ENCODE measurements around the gene PIK3C3.

Gene PIK3C3

GRCh38 chr18:41992703-41993102 is 37.7 kb downstream of the PIK3C3 start:
- Histone ChIP-seq H3K36me3 (ENCODE audit: control insufficient read depth in 2 of 2, insufficient read depth in 1 of 2, low read length in 2 of 2) (peaks cover 30 to 37% of the 10 kb centered on the region in 2 experiments), H3K27ac (ENCODE audit: extremely low read depth, low read depth, low read length) (no peak overlapping the region), H3K9me3 (ENCODE audit: control insufficient read depth, insufficient read depth, low read depth, low read length) (no peaks in the 10 kb centered on the region), H3K4me3 (ENCODE audit: low read depth, low read length) (no peak overlapping the region), H3K4me1 (ENCODE audit: control insufficient read depth, insufficient read depth, low read length) (peaks cover 4% of the 10 kb centered on the region; the same call in 1 of the 2 replicates)
- TF ChIP-seq ZNF10 (tag by site-specific recombination; IDR thresholded peaks at IDR 0.05): no peak
- no peak for TF ChIP-seq ZNF175 (tag by site-specific recombination; IDR thresholded peaks at IDR 0.05)
- TF ChIP-seq ZNF248 (tag by site-specific recombination; IDR thresholded peaks at IDR 0.05): no peak
- no peak for TF ChIP-seq ZFP3 (tag by site-specific recombination; IDR thresholded peaks at IDR 0.05; ENCODE audit: low read depth)
- TF ChIP-seq ZNF624 (tag by site-specific recombination; IDR thresholded peaks at IDR 0.05): no peak
- TF ChIP-seq EGR2 (tag by site-specific recombination; IDR thresholded peaks at IDR 0.05; ENCODE audit: low read depth): no peak
- TF ChIP-seq, protein P1, sequence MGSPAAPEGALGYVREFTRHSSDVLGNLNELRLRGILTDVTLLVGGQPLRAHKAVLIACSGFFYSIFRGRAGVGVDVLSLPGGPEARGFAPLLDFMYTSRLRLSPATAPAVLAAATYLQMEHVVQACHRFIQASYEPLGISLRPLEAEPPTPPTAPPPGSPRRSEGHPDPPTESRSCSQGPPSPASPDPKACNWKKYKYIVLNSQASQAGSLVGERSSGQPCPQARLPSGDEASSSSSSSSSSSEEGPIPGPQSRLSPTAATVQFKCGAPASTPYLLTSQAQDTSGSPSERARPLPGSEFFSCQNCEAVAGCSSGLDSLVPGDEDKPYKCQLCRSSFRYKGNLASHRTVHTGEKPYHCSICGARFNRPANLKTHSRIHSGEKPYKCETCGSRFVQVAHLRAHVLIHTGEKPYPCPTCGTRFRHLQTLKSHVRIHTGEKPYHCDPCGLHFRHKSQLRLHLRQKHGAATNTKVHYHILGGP (tag by site-specific recombination; IDR thresholded peaks at IDR 0.05): no peak
- no peak for TF ChIP-seq ZNF513 (tag by site-specific recombination; IDR thresholded peaks at IDR 0.05)
- TF ChIP-seq, protein P2, sequence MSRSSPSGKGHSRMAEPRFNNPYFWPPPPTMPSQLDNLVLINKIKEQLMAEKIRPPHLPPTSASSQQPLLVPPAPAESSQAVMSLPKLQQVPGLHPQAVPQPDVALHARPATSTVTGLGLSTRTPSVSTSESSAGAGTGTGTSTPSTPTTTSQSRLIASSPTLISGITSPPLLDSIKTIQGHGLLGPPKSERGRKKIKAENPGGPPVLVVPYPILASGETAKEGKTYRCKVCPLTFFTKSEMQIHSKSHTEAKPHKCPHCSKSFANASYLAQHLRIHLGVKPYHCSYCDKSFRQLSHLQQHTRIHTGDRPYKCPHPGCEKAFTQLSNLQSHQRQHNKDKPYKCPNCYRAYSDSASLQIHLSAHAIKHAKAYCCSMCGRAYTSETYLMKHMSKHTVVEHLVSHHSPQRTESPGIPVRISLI (tag by site-specific recombination; IDR thresholded peaks at IDR 0.05): no peak
- TF ChIP-seq ZNF239 (tag by site-specific recombination; IDR thresholded peaks at IDR 0.05): no peak
- TF ChIP-seq ZNF704 (tag by site-specific recombination; IDR thresholded peaks at IDR 0.05): no peak
- TF ChIP-seq KLF16 (tag by site-specific recombination; IDR thresholded peaks at IDR 0.05): no peak
- no peak for TF ChIP-seq ZNF121 (tag by site-specific recombination; IDR thresholded peaks at IDR 0.05)
- TF ChIP-seq, protein P3, sequence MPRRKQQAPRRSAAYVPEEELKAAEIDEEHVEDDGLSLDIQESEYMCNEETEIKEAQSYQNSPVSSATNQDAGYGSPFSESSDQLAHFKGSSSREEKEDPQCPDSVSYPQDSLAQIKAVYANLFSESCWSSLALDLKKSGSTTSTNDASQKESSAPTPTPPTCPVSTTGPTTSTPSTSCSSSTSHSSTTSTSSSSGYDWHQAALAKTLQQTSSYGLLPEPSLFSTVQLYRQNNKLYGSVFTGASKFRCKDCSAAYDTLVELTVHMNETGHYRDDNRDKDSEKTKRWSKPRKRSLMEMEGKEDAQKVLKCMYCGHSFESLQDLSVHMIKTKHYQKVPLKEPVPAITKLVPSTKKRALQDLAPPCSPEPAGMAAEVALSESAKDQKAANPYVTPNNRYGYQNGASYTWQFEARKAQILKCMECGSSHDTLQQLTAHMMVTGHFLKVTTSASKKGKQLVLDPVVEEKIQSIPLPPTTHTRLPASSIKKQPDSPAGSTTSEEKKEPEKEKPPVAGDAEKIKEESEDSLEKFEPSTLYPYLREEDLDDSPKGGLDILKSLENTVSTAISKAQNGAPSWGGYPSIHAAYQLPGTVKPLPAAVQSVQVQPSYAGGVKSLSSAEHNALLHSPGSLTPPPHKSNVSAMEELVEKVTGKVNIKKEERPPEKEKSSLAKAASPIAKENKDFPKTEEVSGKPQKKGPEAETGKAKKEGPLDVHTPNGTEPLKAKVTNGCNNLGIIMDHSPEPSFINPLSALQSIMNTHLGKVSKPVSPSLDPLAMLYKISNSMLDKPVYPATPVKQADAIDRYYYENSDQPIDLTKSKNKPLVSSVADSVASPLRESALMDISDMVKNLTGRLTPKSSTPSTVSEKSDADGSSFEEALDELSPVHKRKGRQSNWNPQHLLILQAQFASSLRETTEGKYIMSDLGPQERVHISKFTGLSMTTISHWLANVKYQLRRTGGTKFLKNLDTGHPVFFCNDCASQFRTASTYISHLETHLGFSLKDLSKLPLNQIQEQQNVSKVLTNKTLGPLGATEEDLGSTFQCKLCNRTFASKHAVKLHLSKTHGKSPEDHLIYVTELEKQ (tag by site-specific recombination; IDR thresholded peaks at IDR 0.05; ENCODE audit: borderline replicate concordance): no peak
- no peak for TF ChIP-seq ZNF76 (tag by site-specific recombination; IDR thresholded peaks at IDR 0.05; ENCODE audit: borderline replicate concordance, low read depth)
- TF ChIP-seq ZNF549 (tag by site-specific recombination; IDR thresholded peaks at IDR 0.05): no peak
- TF ChIP-seq, protein P4, sequence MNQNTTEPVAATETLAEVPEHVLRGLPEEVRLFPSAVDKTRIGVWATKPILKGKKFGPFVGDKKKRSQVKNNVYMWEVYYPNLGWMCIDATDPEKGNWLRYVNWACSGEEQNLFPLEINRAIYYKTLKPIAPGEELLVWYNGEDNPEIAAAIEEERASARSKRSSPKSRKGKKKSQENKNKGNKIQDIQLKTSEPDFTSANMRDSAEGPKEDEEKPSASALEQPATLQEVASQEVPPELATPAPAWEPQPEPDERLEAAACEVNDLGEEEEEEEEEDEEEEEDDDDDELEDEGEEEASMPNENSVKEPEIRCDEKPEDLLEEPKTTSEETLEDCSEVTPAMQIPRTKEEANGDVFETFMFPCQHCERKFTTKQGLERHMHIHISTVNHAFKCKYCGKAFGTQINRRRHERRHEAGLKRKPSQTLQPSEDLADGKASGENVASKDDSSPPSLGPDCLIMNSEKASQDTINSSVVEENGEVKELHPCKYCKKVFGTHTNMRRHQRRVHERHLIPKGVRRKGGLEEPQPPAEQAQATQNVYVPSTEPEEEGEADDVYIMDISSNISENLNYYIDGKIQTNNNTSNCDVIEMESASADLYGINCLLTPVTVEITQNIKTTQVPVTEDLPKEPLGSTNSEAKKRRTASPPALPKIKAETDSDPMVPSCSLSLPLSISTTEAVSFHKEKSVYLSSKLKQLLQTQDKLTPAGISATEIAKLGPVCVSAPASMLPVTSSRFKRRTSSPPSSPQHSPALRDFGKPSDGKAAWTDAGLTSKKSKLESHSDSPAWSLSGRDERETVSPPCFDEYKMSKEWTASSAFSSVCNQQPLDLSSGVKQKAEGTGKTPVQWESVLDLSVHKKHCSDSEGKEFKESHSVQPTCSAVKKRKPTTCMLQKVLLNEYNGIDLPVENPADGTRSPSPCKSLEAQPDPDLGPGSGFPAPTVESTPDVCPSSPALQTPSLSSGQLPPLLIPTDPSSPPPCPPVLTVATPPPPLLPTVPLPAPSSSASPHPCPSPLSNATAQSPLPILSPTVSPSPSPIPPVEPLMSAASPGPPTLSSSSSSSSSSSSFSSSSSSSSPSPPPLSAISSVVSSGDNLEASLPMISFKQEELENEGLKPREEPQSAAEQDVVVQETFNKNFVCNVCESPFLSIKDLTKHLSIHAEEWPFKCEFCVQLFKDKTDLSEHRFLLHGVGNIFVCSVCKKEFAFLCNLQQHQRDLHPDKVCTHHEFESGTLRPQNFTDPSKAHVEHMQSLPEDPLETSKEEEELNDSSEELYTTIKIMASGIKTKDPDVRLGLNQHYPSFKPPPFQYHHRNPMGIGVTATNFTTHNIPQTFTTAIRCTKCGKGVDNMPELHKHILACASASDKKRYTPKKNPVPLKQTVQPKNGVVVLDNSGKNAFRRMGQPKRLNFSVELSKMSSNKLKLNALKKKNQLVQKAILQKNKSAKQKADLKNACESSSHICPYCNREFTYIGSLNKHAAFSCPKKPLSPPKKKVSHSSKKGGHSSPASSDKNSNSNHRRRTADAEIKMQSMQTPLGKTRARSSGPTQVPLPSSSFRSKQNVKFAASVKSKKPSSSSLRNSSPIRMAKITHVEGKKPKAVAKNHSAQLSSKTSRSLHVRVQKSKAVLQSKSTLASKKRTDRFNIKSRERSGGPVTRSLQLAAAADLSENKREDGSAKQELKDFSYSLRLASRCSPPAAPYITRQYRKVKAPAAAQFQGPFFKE (tag by site-specific recombination; IDR thresholded peaks at IDR 0.05; ENCODE audit: borderline replicate concordance): no peak
- no peak for TF ChIP-seq ZNF404 (tag by site-specific recombination; IDR thresholded peaks at IDR 0.05)
- ChIA-PET POLR2A (no interaction called here), CTCF (no interaction called here)
